SK-N-SH (cell line): Measurements from ENCODE around the gene POPDC3.

Experiments
- CTCF ChIP-seq: fragments of 200-600 bp; sonication (generic); IDR thresholded peaks from 2 replicates; pipeline ENCODE4 v1.6.1; 2017; ENCODE audit warnings: antibody characterized with exemption, mild to moderate bottlenecking, moderate library complexity
- EZH2phosphoT487 ChIP-seq: fragments of 200-600 bp; sonication (generic); IDR thresholded peaks from 2 replicates; pipeline ENCODE4 v1.6.1; 2017; ENCODE audit warnings: low read depth, mixed run types, mild to moderate bottlenecking, antibody characterized with exemption, moderate library complexity, borderline replicate concordance
- JUND ChIP-seq: IDR thresholded peaks from 2 replicates; pipeline ENCODE4 v1.4.0; 2012
- POLR2AphosphoS5 ChIP-seq: IDR thresholded peaks from 2 replicates; pipeline ENCODE4 v1.6.1; 2012; ENCODE audit warnings: low read depth, low read length
- RAD21 ChIP-seq: IDR thresholded peaks from 2 replicates; pipeline ENCODE4 v1.6.1; 2012; ENCODE audit warnings: mild to moderate bottlenecking, low read length
- RCOR1 ChIP-seq: fragments of 150-350 bp; IDR thresholded peaks from 2 replicates; pipeline ENCODE4 v1.6.1; 2017; ENCODE audit warnings: antibody characterized with exemption, low read length
- REST ChIP-seq: IDR thresholded peaks from 2 replicates; pipeline ENCODE4 v1.6.1; 2012; ENCODE audit warnings: mild to moderate bottlenecking, low read depth, low read length, moderate library complexity
- TAF1 ChIP-seq: IDR thresholded peaks from 2 replicates; pipeline ENCODE4 v1.6.1; 2012; ENCODE audit warnings: low read depth, mild to moderate bottlenecking, low read length, moderate library complexity, borderline replicate concordance

GRCh38 chr6:105202486-105202885 is 22.7 kb upstream of the POPDC3 start:
- TF ChIP-seq CTCF (no peak), RCOR1 (no peak), REST (no peak), JUND (no peak), POLR2AphosphoS5 (no peak), TAF1 (no peak), RAD21 (no peak), EZH2phosphoT487 (no peak)
